ENCODE results near the gene PRKCI.

DNA sequence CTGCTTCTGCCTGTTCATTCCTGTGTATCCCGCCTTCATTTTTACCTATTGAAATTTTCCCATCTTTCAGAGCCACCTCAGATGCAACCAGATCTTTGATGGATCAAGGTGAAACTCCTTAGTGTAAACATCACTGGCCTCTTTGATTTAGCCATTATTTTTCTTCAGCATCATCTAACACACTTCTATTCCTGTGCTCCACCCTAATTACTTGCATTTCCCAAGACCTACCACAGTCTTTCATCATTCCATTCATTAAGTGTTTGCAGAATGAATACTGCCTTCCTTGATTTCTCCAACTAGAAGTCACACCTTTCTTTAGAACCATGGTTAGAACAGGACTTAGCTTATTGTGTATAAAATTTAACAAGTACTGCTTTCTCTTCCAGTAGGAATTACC, 79.8 kb downstream of the PRKCI start:
- TF ChIP-seq MAX (CRISPR knock-in tag; IDR thresholded peaks at IDR 0.05) (no peak), SMAD3 (CRISPR knock-in tag; IDR thresholded peaks at IDR 0.05; ENCODE audit: borderline replicate concordance) (no peak), NR3C1 (CRISPR knock-in tag; conservative IDR thresholded peaks at IDR 0.05; ENCODE audit: low read depth) (no peak), ZNF416 (CRISPR knock-in tag; IDR thresholded peaks at IDR 0.05) (no peak), NFYB (CRISPR knock-in tag; conservative IDR thresholded peaks at IDR 0.05; ENCODE audit: low read depth) (no peak), SMAD4 (CRISPR knock-in tag; IDR thresholded peaks at IDR 0.05) (no peak), ZNF423 (CRISPR knock-in tag; IDR thresholded peaks at IDR 0.05) (no peak), MYBL2 (CRISPR knock-in tag; IDR thresholded peaks at IDR 0.05) (no peak), TEAD4 (CRISPR knock-in tag; IDR thresholded peaks at IDR 0.05) (no peak), E2F4 (CRISPR knock-in tag; IDR thresholded peaks at IDR 0.05; ENCODE audit: borderline replicate concordance, low read depth) (no peak)
- TF ChIP-seq, protein P1, sequence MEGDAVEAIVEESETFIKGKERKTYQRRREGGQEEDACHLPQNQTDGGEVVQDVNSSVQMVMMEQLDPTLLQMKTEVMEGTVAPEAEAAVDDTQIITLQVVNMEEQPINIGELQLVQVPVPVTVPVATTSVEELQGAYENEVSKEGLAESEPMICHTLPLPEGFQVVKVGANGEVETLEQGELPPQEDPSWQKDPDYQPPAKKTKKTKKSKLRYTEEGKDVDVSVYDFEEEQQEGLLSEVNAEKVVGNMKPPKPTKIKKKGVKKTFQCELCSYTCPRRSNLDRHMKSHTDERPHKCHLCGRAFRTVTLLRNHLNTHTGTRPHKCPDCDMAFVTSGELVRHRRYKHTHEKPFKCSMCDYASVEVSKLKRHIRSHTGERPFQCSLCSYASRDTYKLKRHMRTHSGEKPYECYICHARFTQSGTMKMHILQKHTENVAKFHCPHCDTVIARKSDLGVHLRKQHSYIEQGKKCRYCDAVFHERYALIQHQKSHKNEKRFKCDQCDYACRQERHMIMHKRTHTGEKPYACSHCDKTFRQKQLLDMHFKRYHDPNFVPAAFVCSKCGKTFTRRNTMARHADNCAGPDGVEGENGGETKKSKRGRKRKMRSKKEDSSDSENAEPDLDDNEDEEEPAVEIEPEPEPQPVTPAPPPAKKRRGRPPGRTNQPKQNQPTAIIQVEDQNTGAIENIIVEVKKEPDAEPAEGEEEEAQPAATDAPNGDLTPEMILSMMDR (IDR thresholded peaks at IDR 0.05), result no peak
- TF ChIP-seq, protein P2, sequence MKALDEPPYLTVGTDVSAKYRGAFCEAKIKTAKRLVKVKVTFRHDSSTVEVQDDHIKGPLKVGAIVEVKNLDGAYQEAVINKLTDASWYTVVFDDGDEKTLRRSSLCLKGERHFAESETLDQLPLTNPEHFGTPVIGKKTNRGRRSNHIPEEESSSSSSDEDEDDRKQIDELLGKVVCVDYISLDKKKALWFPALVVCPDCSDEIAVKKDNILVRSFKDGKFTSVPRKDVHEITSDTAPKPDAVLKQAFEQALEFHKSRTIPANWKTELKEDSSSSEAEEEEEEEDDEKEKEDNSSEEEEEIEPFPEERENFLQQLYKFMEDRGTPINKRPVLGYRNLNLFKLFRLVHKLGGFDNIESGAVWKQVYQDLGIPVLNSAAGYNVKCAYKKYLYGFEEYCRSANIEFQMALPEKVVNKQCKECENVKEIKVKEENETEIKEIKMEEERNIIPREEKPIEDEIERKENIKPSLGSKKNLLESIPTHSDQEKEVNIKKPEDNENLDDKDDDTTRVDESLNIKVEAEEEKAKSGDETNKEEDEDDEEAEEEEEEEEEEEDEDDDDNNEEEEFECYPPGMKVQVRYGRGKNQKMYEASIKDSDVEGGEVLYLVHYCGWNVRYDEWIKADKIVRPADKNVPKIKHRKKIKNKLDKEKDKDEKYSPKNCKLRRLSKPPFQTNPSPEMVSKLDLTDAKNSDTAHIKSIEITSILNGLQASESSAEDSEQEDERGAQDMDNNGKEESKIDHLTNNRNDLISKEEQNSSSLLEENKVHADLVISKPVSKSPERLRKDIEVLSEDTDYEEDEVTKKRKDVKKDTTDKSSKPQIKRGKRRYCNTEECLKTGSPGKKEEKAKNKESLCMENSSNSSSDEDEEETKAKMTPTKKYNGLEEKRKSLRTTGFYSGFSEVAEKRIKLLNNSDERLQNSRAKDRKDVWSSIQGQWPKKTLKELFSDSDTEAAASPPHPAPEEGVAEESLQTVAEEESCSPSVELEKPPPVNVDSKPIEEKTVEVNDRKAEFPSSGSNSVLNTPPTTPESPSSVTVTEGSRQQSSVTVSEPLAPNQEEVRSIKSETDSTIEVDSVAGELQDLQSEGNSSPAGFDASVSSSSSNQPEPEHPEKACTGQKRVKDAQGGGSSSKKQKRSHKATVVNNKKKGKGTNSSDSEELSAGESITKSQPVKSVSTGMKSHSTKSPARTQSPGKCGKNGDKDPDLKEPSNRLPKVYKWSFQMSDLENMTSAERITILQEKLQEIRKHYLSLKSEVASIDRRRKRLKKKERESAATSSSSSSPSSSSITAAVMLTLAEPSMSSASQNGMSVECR (CRISPR knock-in tag; IDR thresholded peaks at IDR 0.05; ENCODE audit: borderline replicate concordance), result no peak

Measured in WTC11 (cell line).